BJ (cell line): ENCODE measurements around the gene GPM6B. TPM values are rescaled to one million over a fixed set of nuclear protein-coding genes. Genes with fewer than 3 reads are reported as not detected.

ENCODE experiments used
- CTCF ChIA-PET: fragments of 350-600 bp; formaldehyde crosslinking; extraction: SDS; loops from one replicate; lab custom pipeline; 2021; ENCODE audit warnings: antibody characterized with exemption, inconsistent platforms; lab: Yijun Ruan, JAX
- POLR2A ChIA-PET: fragments of 300-600 bp; sonication (Branson Sonifier 250); formaldehyde crosslinking; extraction: SDS; loops from one replicate; lab custom pipeline; 2021; ENCODE audit warnings: antibody characterized with exemption; lab: Charles Lee
- DNase-seq: peaks from one replicate; pipeline ENCODE4 v3.0.0-alpha.2; 2011; ENCODE audit warnings: low read depth
- H3K27me3 ChIP-seq: 2 replicates; pipeline ENCODE4 v1.6.0; 2011; ENCODE audit warnings: low read length; ENCODE audit not compliant: control insufficient read depth, insufficient read depth
- H3K36me3 ChIP-seq: 2 replicates; pipeline ENCODE4 v1.5.1; 2011; ENCODE audit warnings: low read length; ENCODE audit not compliant: control insufficient read depth, insufficient read depth
- H3K4me3 ChIP-seq: 2 replicates; pipeline ENCODE4 v1.5.1; 2011; ENCODE audit warnings: low read depth, mild to moderate bottlenecking, control low read depth, low read length
- CTCF ChIP-seq: IDR thresholded peaks from 2 replicates; pipeline ENCODE4 v1.5.1; 2011; ENCODE audit warnings: low read depth, mild to moderate bottlenecking, control low read depth, inconsistent platforms, low read length, moderate library complexity; ENCODE audit not compliant: insufficient read depth
- polyA plus RNA-seq: library from polyadenylated mRNA; depleted of rRNA; stranded (reverse); fragments of >200 nt; gene quantifications from 2 replicates; pipeline ENCODE4 v1.2.3, GENCODE V29; 2011

The GPM6B gene
- polyA plus RNA-seq, 1 experiment: 1.1 TPM

GRCh38 chrX:13786048-13786447, 30.8 kb downstream of the GPM6B start:
- Histone ChIP-seq H3K27me3 (no peaks in the 10 kb centered on the region), H3K36me3 (no peaks in the 10 kb centered on the region), H3K4me3 (no peak overlapping the region)
- POLR2A ChIA-PET: no interaction called here
- CTCF ChIA-PET: no interaction called here
- TF ChIP-seq CTCF: no peak
- no peak for DNase-seq

GRCh38 chrX:13780868-13781427, 35.9 kb downstream of the GPM6B start:
- no peak for TF ChIP-seq CTCF
- Histone ChIP-seq H3K36me3 (no peaks in the 10 kb centered on the region), H3K4me3 (no peak overlapping the region), H3K27me3 (no peaks in the 10 kb centered on the region)
- CTCF ChIA-PET: no interaction called here
- POLR2A ChIA-PET: no interaction called here
- DNase-seq: no peak

- POLR2A ChIA-PET: no interaction called here
These were observed 38.0 kb downstream of the GPM6B start for GRCh38 chrX:13778916-13779315.

GRCh38 chrX:13776387-13776786, 40.5 kb downstream of the GPM6B start:
- H3K4me3 ChIP-seq: no peak overlapping the region
- CTCF ChIA-PET: no interaction called here
- POLR2A ChIA-PET: no interaction called here
- no peaks in the 10 kb centered on the region for H3K27me3 ChIP-seq
- DNase-seq: no peak
- no peak for TF ChIP-seq CTCF
- no peaks in the 10 kb centered on the region for H3K36me3 ChIP-seq

More at GRCh38 chrX:13778916-13779315, 38.0 kb downstream of the GPM6B start:
- no peak overlapping the region for H3K4me3 ChIP-seq
- H3K36me3 ChIP-seq: no peaks in the 10 kb centered on the region
- TF ChIP-seq CTCF: no peak
- CTCF ChIA-PET: no interaction called here
- no peak for DNase-seq
- H3K27me3 ChIP-seq: no peaks in the 10 kb centered on the region

- H3K27me3 ChIP-seq: no peaks in the 10 kb centered on the region
- ChIA-PET POLR2A (no interaction called here), CTCF (no interaction called here)
- no peak overlapping the region for H3K4me3 ChIP-seq
- no peaks in the 10 kb centered on the region for H3K36me3 ChIP-seq
- DNase-seq: no peak
- no peak for TF ChIP-seq CTCF
These were observed 41.1 kb downstream of the GPM6B start for GRCh38 chrX:13775837-13776236.
